Stomach (tissue), 9 donors: ENCODE data around the gene FAM184B. TPM values are rescaled to one million over a fixed set of nuclear protein-coding genes. Genes with fewer than 3 reads are reported as not detected.

Experiments
- DNase-seq, 2 donors: peaks; one replicate each; pipeline versions ENCODE4 v3.0.0 to v3.0.0-alpha.2; 2013 to 2019
- H3K27ac ChIP-seq, 5 donors: fragments of 200-600 bp in 4 of 5; sonication (generic) in 4 of 5; one replicate each; pipeline ENCODE4 v1.5.1; 2013 to 2019; ENCODE audit warnings: mild to moderate bottlenecking in 1 of 5, moderate library complexity in 1 of 5
- H3K27me3 ChIP-seq, 3 donors: fragments of 200-600 bp; sonication (generic); one replicate each; pipeline ENCODE4 v1.5.1; 2017 to 2019; ENCODE audit warnings: mixed run types in 1 of 3
- H3K36me3 ChIP-seq, 4 donors: fragments of 200-600 bp; sonication (generic); 1 replicate in 3 of 4; 2 replicates in 1 of 4; pipeline ENCODE4 v1.5.1; 2016 to 2019
- H3K4me1 ChIP-seq, 4 donors: fragments of 200-600 bp; sonication (generic); one replicate each; pipeline ENCODE4 v1.5.1; 2016 to 2019
- H3K4me3 ChIP-seq, 4 donors: fragments of 200-600 bp; sonication (generic) in 3 of 4; one replicate each; pipeline ENCODE4 v1.5.1; 2016 to 2019; ENCODE audit warnings: mild to moderate bottlenecking in 1 of 4
- H3K9me3 ChIP-seq, 4 donors: fragments of 200-600 bp; sonication (generic); one replicate each; pipeline ENCODE4 v1.5.1; 2016 to 2019
- EP300 ChIP-seq: sonication (generic); formaldehyde crosslinking; IDR thresholded peaks from one replicate; pipeline ENCODE4 v1.6.1; 2017; ENCODE audit warnings: antibody characterized with exemption
- POLR2A ChIP-seq, 4 donors: fragments of 450-650 bp; IDR thresholded peaks; one replicate each; pipeline ENCODE4 v1.6.1; 2016; ENCODE audit warnings: antibody characterized with exemption in 4 of 4, control low read depth in 2 of 4, mild to moderate bottlenecking in 1 of 4, moderate library complexity in 1 of 4
- POLR2AphosphoS5 ChIP-seq, 3 donors: sonication (generic); formaldehyde crosslinking; IDR thresholded peaks; one replicate each; pipeline ENCODE4 v1.6.1; 2016; ENCODE audit warnings: antibody characterized with exemption in 3 of 3
- WGBS, 5 donors: extraction: QIAGEN DNeasy Blood & Tissue Kit in 3 of 5; methylation state at CpG; one replicate each; pipeline versions ENCODE4 v1.1.5 to v1.1.7; 2013 to 2018; 5-methylcytosine and 5-hydroxymethylcytosine counted together
- intact Hi-C: fragments of 100-400 bp; cut with DNase I; formaldehyde crosslinking; loops from one replicate; pipeline ENCODE4 v1.15.1; 2023; ENCODE audit warnings: low total_unique reads
- polyA plus RNA-seq, 3 donors: library from polyadenylated mRNA; stranded (reverse); fragments of 200-250 nt; gene quantifications; one replicate each; pipeline ENCODE4 v1.2.3, GENCODE V29; 2013
- total RNA-seq, 5 donors: library from RNA; depleted of rRNA; stranded (reverse); fragments of >200 nt; gene quantifications; one replicate each; pipeline versions ENCODE4 v1.1.0 to v1.2.3, GENCODE V29; 2014 to 2016
- TF ChIP-seq, protein P1 (sequence below), 7 experiments: fragments of 450-650 bp in 4 of 7; fragments of 200-600 bp in 3 of 7; sonication (generic) in 3 of 7; IDR thresholded peaks; one replicate each; pipeline ENCODE4 v1.5.1; 2016 to 2019; ENCODE audit warnings: antibody characterized with exemption in 7 of 7, control low read depth in 2 of 7, mild to moderate bottlenecking in 1 of 7
- donor health status: healthy with polysubstance abuse.
- donor health status: Bipolar disorder and iron deficiency.
- donor health status: healthy.

The FAM184B gene
- total and polyA plus RNA-seq, 8 donors: 0.08 to 0.18 TPM; not detected in 6

DNA sequence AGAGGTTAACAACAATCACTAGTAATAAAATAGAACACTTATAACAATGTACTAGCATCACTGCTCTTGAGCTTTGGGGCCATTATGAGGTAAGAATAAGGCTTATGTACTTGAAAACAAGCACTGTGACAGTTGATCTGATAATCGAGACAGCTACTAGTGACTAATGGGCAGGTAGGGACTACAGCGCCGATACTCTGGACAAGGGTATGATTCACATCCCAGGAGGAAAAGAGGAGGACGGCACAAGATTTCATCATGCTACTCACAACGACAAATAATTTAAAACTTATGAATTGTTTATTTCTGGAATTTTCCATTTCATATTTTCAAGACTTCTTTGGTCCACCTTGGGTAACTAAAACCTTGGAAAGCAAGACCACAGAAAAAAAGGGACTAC, 62.3 kb downstream of the FAM184B start:
- 72 to 84% (median 76%) methylated on average over 5 of the region's 5 CpGs for WGBS, 5 donors
- no peak for TF ChIP-seq POLR2A (IDR thresholded peaks at IDR 0.05)
- TF ChIP-seq, protein P1, sequence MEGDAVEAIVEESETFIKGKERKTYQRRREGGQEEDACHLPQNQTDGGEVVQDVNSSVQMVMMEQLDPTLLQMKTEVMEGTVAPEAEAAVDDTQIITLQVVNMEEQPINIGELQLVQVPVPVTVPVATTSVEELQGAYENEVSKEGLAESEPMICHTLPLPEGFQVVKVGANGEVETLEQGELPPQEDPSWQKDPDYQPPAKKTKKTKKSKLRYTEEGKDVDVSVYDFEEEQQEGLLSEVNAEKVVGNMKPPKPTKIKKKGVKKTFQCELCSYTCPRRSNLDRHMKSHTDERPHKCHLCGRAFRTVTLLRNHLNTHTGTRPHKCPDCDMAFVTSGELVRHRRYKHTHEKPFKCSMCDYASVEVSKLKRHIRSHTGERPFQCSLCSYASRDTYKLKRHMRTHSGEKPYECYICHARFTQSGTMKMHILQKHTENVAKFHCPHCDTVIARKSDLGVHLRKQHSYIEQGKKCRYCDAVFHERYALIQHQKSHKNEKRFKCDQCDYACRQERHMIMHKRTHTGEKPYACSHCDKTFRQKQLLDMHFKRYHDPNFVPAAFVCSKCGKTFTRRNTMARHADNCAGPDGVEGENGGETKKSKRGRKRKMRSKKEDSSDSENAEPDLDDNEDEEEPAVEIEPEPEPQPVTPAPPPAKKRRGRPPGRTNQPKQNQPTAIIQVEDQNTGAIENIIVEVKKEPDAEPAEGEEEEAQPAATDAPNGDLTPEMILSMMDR (IDR thresholded peaks at IDR 0.05): no peak
- TF ChIP-seq POLR2AphosphoS5 (IDR thresholded peaks at IDR 0.05): no peak
- TF ChIP-seq EP300: no peak
- Histone ChIP-seq H3K9me3 (no peaks in the 10 kb centered on the region), H3K27ac (no peak overlapping the region), H3K4me3 (no peak overlapping the region), H3K4me1 (no peaks in the 10 kb centered on the region), H3K27me3 (no peaks in the 10 kb centered on the region), H3K36me3 (no peaks in the 10 kb centered on the region)
- intact Hi-C loops: no loop called here
- no peak for DNase-seq

DNA sequence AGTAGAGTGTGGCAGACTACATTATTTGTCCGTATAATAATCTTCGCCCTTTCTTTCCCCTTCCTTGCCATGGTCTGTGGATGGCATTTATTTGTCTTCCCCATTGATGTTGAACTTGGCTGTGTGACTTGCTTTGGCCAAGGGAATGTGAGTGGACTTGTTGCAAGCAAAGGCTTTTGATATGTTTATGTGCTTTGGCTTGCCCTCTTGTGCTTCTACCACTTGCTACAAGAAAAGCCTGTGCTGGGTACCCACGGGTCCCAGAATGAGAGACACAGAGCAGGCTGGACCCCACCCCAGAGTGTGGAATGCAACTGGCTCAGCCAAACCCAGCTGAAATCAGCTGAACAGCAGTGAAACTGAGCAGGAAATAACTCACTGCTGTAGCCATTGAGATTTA, 63.0 kb downstream of the FAM184B start:
- H3K27ac ChIP-seq: no peak overlapping the region
- intact Hi-C loops: no loop called here
- no peaks in the 10 kb centered on the region for H3K27me3 ChIP-seq
- DNase-seq: peak in 1 of 2 donors; percentile 35
- no peaks in the 10 kb centered on the region for H3K4me1 ChIP-seq
- 29 to 54% (median 39%) methylated on average over 3 of the region's 3 CpGs for WGBS, 5 donors
- H3K9me3 ChIP-seq: no peaks in the 10 kb centered on the region
- TF ChIP-seq POLR2A (IDR thresholded peaks at IDR 0.05) (no peak), POLR2AphosphoS5 (IDR thresholded peaks at IDR 0.05) (no peak), EP300 (no peak)
- TF ChIP-seq, protein P1 (IDR thresholded peaks at IDR 0.05): no peak
- H3K4me3 ChIP-seq: no peak overlapping the region
- H3K36me3 ChIP-seq: no peaks in the 10 kb centered on the region

DNA sequence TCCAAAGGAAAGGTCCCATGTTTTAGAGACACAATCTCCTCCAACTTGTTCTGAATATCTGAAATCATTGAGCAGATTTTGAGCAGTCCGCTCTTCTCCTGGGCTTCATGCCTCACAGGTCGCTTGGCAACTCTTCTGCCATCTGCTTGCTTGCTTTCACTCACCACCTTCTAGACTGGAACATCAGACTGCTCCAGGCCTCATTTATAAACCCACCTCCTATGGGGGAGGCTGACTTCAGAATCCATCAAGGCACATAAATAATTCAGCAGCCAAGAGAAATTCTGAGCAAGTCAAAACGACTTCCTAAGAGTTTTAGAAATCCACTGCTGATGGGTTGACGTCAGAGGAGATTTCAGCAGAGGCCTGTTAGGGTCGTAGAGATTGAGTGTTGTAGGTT, 64.1 kb downstream of the FAM184B start:
- H3K4me1 ChIP-seq: no peaks in the 10 kb centered on the region
- WGBS, 5 donors: 74 to 79% (median 76%) methylated on average over 5 of the region's 5 CpGs
- DNase-seq: no peak
- no peak overlapping the region for H3K4me3 ChIP-seq
- H3K27ac ChIP-seq: no peak overlapping the region
- H3K36me3 ChIP-seq: no peaks in the 10 kb centered on the region
- no peaks in the 10 kb centered on the region for H3K27me3 ChIP-seq
- TF ChIP-seq POLR2A (IDR thresholded peaks at IDR 0.05): no peak
- no peak for TF ChIP-seq EP300
- no peak for TF ChIP-seq POLR2AphosphoS5 (IDR thresholded peaks at IDR 0.05)
- TF ChIP-seq, protein P1 (IDR thresholded peaks at IDR 0.05): no peak
- H3K9me3 ChIP-seq: no peaks in the 10 kb centered on the region
- intact Hi-C loops: no loop called here

DNA sequence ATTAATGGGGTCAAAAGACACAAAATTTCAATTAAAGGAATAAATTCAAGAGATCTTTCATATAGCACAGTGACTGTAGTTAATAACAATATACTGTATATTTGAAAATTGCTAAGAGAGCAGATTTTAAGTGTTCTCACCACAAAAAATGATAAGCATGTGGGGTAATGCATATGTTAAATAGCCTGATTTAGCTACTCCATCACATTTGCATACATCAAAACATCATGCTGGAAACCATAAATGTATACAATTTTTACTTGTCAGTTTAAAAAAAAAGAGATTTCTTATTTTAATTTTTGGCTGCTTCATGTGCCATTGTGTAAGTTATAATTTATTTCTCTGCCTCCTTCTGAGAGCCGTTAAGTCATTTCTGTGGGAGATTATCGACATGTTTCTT, 65.9 kb downstream of the FAM184B start:
- Histone ChIP-seq H3K27ac (no peak overlapping the region), H3K4me1 (no peaks in the 10 kb centered on the region), H3K27me3 (no peaks in the 10 kb centered on the region), H3K9me3 (no peaks in the 10 kb centered on the region), H3K36me3 (no peaks in the 10 kb centered on the region), H3K4me3 (no peak overlapping the region)
- no peak for DNase-seq
- intact Hi-C loops: no loop called here
- 87 to 95% (median 94%) methylated on average over 2 of the region's 2 CpGs for WGBS, 5 donors
- TF ChIP-seq POLR2AphosphoS5 (IDR thresholded peaks at IDR 0.05) (no peak), POLR2A (IDR thresholded peaks at IDR 0.05) (no peak), EP300 (no peak)
- TF ChIP-seq, protein P1 (IDR thresholded peaks at IDR 0.05): no peak
